Measurements from ENCODE around the gene KCNJ9.

DNA sequence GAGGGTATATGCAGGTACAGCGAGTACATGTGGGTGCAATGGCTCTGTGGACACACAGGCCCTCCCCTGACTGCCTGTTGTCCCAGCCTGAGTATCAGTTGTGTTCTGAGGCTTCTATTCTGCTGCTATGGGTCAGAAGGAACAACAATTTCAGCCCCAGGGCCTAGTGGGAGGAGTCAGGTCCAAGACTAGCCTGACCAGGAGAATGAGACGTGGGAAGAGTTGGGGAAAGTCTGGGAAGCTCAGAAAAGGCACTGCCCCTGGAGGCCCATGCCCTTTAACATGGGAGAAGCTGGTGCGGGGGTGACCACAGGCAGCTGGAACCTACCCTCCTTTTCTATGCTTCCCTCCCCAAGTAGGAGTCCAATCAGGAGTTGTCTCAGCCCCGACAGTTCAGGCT lies 9.4 kb downstream of the KCNJ9 start:
- TF ChIP-seq POLR2A (IDR thresholded peaks at IDR 0.05; ENCODE audit: low read depth, low read length) (no peak), RFX5 (IDR thresholded peaks at IDR 0.05; ENCODE audit: low read depth, low read length) (no peak), CEBPB (IDR thresholded peaks at IDR 0.05; ENCODE audit: low read depth, low read length) (no peak), SMC3 (IDR thresholded peaks at IDR 0.05; ENCODE audit: low read depth, low read length) (no peak), BHLHE40 (IDR thresholded peaks at IDR 0.05; ENCODE audit: low read depth, low read length) (no peak), RCOR1 (IDR thresholded peaks at IDR 0.05; ENCODE audit: insufficient replicate concordance, low read length) (no peak), MAFK (IDR thresholded peaks at IDR 0.05; ENCODE audit: low read depth, low read length) (no peak), MAZ (IDR thresholded peaks at IDR 0.05; ENCODE audit: borderline replicate concordance, low read depth, low read length) (no peak), RAD21 (IDR thresholded peaks at IDR 0.05; ENCODE audit: low read length) (no peak)
- TF ChIP-seq, protein P1, sequence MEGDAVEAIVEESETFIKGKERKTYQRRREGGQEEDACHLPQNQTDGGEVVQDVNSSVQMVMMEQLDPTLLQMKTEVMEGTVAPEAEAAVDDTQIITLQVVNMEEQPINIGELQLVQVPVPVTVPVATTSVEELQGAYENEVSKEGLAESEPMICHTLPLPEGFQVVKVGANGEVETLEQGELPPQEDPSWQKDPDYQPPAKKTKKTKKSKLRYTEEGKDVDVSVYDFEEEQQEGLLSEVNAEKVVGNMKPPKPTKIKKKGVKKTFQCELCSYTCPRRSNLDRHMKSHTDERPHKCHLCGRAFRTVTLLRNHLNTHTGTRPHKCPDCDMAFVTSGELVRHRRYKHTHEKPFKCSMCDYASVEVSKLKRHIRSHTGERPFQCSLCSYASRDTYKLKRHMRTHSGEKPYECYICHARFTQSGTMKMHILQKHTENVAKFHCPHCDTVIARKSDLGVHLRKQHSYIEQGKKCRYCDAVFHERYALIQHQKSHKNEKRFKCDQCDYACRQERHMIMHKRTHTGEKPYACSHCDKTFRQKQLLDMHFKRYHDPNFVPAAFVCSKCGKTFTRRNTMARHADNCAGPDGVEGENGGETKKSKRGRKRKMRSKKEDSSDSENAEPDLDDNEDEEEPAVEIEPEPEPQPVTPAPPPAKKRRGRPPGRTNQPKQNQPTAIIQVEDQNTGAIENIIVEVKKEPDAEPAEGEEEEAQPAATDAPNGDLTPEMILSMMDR (conservative IDR thresholded peaks at IDR 0.05; ENCODE audit: low read depth, low read length), result no peak
- TF ChIP-seq, protein P2, sequence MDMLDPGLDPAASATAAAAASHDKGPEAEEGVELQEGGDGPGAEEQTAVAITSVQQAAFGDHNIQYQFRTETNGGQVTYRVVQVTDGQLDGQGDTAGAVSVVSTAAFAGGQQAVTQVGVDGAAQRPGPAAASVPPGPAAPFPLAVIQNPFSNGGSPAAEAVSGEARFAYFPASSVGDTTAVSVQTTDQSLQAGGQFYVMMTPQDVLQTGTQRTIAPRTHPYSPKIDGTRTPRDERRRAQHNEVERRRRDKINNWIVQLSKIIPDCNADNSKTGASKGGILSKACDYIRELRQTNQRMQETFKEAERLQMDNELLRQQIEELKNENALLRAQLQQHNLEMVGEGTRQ (IDR thresholded peaks at IDR 0.05; ENCODE audit: low read depth, low read length), result no peak
- TF ChIP-seq, protein P3, sequence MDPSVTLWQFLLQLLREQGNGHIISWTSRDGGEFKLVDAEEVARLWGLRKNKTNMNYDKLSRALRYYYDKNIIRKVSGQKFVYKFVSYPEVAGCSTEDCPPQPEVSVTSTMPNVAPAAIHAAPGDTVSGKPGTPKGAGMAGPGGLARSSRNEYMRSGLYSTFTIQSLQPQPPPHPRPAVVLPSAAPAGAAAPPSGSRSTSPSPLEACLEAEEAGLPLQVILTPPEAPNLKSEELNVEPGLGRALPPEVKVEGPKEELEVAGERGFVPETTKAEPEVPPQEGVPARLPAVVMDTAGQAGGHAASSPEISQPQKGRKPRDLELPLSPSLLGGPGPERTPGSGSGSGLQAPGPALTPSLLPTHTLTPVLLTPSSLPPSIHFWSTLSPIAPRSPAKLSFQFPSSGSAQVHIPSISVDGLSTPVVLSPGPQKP (IDR thresholded peaks at IDR 0.05; ENCODE audit: borderline replicate concordance, low read depth, low read length), result no peak

All from IMR-90 (cell line).